HG03060 (cell line): ENCODE results near the gene OR5D16.
"Not testable (repeated sequence)": the region's sequence is repeated elsewhere in the genome, so short reads cannot be mapped to it uniquely, and the experiment has no call there.

Source experiments
- ATAC-seq: cut with Tn5 transposase; IDR thresholded peaks from one replicate; pipeline ENCODE4 v1.9.1; 2021; ENCODE audit warnings: low read depth, moderate number of reproducible peaks; ENCODE audit not compliant: unreplicated experiment

OR5D16 gene

GRCh38 chr11:55838452-55838851 lies at the start of gene OR5D16:
TSS of gene OR5D16 (plus strand) at chr11:55838752. CDS start at chr11:55838752, 0 bp downstream.
- no peak for ATAC-seq

DNA sequence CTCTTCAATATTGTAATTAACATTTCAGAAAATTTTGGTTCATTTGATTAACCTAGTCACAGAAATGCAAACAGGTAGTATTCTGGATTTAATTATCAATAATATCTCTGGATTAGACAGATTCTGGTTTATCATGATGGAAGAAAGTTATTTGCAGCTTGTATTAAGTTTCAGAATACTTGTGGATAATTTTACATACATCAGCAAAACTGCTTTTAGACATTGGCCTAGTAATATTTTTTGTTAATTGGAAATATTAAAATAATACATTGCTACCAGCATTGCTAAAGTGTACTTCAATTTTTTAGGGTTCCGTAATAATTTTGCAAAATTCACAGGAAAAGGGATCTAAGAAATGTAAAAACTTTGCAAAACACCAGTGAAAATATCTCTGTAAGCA lies 46.9 kb upstream of the OR5D16 start:
- ATAC-seq = no peak

DNA sequence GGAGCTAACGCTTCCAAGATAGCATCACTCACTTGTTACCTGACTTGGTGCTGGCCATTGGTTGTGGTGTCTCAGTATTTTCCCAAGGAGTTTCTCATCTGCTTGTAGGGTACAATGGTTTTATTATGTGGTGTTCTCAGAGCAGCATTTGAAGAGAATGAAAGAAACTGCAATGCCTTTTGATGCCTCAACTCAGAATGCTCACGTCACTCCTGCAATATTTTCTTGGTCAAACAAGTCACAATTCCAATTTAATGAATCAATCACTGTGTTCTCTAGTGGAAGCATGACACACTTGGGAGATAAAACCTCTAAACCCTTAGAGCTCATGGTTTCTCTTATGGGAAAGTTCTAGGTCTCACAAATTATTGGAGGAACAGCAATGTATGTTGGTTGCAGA lies 45.2 kb upstream of the OR5D16 start:
- no peak for ATAC-seq

GRCh38 chr11:55795256-55795655 lies 43.3 kb upstream of the OR5D16 start, which contains the start of gene OR5D14:
TSS of gene OR5D14 (plus strand) at chr11:55795556. CDS start at chr11:55795556, 0 bp downstream.
- no peak for ATAC-seq

- ATAC-seq = no peak
These were observed 32.3 kb upstream of the OR5D16 start for GRCh38 chr11:55806248-55806647.

- ATAC-seq = no peak
These were observed 27.5 kb upstream of the OR5D16 start, which contains the start of gene OR5L1 for GRCh38 chr11:55811067-55811466. TSS of gene OR5L1 (plus strand) at chr11:55811367. CDS start at chr11:55811467, 100 bp downstream.

- ATAC-seq = no peak
These were observed 19.2 kb upstream of the OR5D16 start, which contains the start of gene OR5D18 for GRCh38 chr11:55819330-55819729. TSS of gene OR5D18 (plus strand) at chr11:55819630. CDS start at chr11:55819630, 0 bp downstream.

DNA sequence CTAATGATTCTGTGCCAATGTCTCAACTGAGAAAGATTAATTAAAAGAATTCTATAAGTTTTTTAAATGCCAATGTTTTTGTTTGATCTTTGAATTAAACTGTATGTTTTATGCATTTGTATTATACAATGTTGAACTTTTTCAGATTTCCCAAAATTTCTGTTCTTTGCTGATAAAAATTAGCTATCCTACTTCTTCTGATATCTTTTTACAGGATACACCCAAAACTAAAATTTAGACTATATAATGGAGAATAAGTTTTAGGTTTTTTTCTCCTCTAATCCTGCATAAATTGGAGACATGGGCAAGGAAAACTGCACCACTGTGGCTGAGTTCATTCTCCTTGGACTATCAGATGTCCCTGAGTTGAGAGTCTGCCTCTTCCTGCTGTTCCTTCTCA lies 11.6 kb upstream of the OR5D16 start, which contains the start of gene OR5L2:
Gene OR5L2, plus strand, starts transcription at position 301 of the 400 bp plus-strand sequence. Its CDS starts 0 bp downstream, at position 301.
- ATAC-seq = no peak

DNA sequence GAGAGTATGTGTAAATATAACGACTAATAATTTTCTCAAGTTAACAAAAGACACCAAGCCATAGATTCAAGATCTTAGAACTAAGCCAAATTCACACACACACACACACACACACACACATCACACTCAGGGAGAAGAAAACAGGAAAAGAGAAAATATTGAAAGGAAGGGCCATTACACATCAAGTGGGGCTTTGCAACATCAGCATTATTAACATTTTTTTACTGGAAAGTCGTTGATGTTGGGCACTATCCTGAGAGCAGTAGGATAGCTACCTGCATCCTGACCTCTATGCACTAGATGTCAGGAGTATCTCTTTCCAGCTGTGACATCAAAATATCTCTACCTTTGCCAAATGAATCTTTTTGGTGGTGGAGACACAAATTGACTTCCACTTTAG lies 8.9 kb downstream of the OR5D16 start:
- no peak for ATAC-seq

GRCh38 chr11:55849037-55849436 lies 10.5 kb downstream of the OR5D16 start:
- no peak for ATAC-seq

GRCh38 chr11:55852141-55852540 lies 13.6 kb downstream of the OR5D16 start:
- no peak for ATAC-seq

GRCh38 chr11:55854704-55855103 lies 16.2 kb downstream of the OR5D16 start:
- no peak for ATAC-seq

DNA sequence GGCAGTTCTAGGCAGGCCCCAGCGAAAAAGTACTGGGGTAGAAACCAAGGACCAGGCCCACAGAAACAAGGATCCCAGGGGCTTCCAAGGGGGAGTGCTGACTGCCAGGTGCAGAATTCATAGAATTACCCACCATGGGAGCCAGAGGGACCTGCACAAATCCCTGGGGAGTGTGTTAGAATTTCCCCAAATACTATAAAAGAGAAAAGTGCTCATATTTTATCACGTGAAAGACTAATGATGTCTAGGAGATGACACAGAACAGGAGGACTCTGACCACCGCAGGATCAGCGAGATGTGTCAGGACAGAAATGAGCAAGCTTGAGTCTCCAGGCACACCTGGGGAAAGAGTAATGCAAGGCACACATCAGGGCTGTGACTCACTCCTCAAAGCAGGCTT lies 28.8 kb downstream of the OR5D16 start:
- ATAC-seq = not testable (repeated sequence)

DNA sequence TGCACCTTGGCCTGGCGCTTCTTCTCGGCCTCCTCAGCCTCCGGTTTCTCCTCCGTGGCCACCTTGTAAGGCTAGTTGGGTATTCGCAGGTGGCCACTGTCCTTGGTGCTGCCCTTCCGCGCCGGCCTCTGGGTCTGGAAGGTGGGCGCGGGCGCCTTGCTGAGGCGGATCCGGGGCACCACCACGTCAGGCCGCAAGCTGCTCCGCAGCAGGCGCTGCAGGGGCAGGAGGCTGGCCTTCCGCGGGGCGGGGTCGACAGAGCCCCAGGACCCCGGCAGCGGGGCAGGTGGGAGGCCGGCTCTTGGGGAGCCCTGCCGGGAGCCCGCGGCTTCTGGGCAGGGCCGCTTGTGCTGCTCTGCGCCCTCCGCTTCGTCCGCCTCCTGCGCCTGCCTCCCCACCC lies 34.2 kb downstream of the OR5D16 start:
- not testable (repeated sequence) for ATAC-seq

GRCh38 chr11:55873146-55873545 lies 34.6 kb downstream of the OR5D16 start:
- not testable (repeated sequence) for ATAC-seq

- not testable (repeated sequence) for ATAC-seq
These were observed 44.4 kb downstream of the OR5D16 start, which contains the start of gene TRIM51 for GRCh38 chr11:55882997-55883396. TSS of gene TRIM51 (plus strand) at chr11:55883297. CDS start at chr11:55885429, 2,132 bp downstream.

GRCh38 chr11:55884995-55885394 lies 46.4 kb downstream of the OR5D16 start:
- not testable (repeated sequence) for ATAC-seq

GRCh38 chr11:55885481-55885880 lies 46.9 kb downstream of the OR5D16 start:
- not testable (repeated sequence) for ATAC-seq
